Neural crest cell (in vitro differentiated cells): Measurements from ENCODE around the gene ATP8B1. TPM values are rescaled to one million over a fixed set of nuclear protein-coding genes. Genes with fewer than 3 reads are reported as not detected.
"Not testable (repeated sequence)": the region's sequence is repeated elsewhere in the genome, so short reads cannot be mapped to it uniquely, and the experiment has no call there.

Source experiments
- DNase-seq: peaks from one replicate; pipeline ENCODE4 v3.0.0; 2021; ENCODE audit warnings: low read depth, mixed read lengths, low spot score
- H3K27ac Mint-ChIP-seq: one replicate; pipeline ENCODE4 v1.8.0; 2021; ENCODE audit warnings: mild to moderate bottlenecking, mixed read lengths; ENCODE audit not compliant: unreplicated experiment
- H3K27me3 Mint-ChIP-seq: 2 replicates; pipeline ENCODE4 v1.8.0; 2021; ENCODE audit warnings: low read depth, mild to moderate bottlenecking, mixed read lengths
- H3K36me3 Mint-ChIP-seq: 2 replicates; pipeline ENCODE4 v1.8.0; 2021; ENCODE audit warnings: low read depth, mild to moderate bottlenecking, mixed read lengths
- H3K4me1 Mint-ChIP-seq: 2 replicates; pipeline ENCODE4 v1.8.0; 2021; ENCODE audit warnings: mixed read lengths
- H3K4me3 Mint-ChIP-seq: one replicate; pipeline ENCODE4 v1.8.0; 2021; ENCODE audit warnings: mild to moderate bottlenecking, mixed read lengths
- H3K9me3 Mint-ChIP-seq: 2 replicates; pipeline ENCODE4 v1.8.0; 2021; ENCODE audit warnings: mixed read lengths
- total RNA-seq: library from RNA; stranded (reverse); gene quantifications from 2 replicates; pipeline ENCODE4 v1.2.1, GENCODE V29; 2021
- TF ChIP-seq, protein P1 (sequence below): fragments of 200-600 bp; sonication (generic); conservative IDR thresholded peaks from 2 replicates; pipeline ENCODE4 v1.5.0; 2021; ENCODE audit warnings: antibody characterized with exemption, mild to moderate bottlenecking

Gene ATP8B1
- total RNA-seq, 1 donor from 2014 or later: 0.05 TPM

DNA sequence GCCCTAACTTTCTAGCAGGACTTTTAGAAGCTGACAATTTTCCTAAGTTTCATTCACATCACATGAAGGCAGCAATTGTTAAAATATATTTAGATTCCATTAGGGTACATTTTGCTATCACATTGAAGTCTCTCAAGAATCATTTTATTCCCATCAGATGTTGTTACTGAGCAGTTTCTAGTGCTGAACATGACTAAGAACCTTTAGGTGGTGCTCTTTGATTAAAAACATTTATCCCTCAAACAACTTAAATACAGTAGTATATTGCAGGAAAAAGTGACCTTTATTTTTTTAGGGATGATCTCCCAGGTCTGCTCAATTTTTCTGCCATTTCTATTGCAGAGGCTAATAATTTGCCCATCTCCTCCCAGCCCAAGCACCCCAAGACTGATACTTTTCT lies 158.6 kb downstream of the ATP8B1 start:
- peaks cover 6% of the 10 kb centered on the region for H3K4me1 Mint-ChIP-seq
- H3K27ac Mint-ChIP-seq: no peak overlapping the region
- TF ChIP-seq, protein P1, sequence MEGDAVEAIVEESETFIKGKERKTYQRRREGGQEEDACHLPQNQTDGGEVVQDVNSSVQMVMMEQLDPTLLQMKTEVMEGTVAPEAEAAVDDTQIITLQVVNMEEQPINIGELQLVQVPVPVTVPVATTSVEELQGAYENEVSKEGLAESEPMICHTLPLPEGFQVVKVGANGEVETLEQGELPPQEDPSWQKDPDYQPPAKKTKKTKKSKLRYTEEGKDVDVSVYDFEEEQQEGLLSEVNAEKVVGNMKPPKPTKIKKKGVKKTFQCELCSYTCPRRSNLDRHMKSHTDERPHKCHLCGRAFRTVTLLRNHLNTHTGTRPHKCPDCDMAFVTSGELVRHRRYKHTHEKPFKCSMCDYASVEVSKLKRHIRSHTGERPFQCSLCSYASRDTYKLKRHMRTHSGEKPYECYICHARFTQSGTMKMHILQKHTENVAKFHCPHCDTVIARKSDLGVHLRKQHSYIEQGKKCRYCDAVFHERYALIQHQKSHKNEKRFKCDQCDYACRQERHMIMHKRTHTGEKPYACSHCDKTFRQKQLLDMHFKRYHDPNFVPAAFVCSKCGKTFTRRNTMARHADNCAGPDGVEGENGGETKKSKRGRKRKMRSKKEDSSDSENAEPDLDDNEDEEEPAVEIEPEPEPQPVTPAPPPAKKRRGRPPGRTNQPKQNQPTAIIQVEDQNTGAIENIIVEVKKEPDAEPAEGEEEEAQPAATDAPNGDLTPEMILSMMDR: peak; percentile 33
- peaks cover 4% of the 10 kb centered on the region for H3K9me3 Mint-ChIP-seq
- H3K27me3 Mint-ChIP-seq: no peaks in the 10 kb centered on the region
- DNase-seq: no peak
- no peak overlapping the region for H3K4me3 Mint-ChIP-seq
- peaks cover 17% of the 10 kb centered on the region for H3K36me3 Mint-ChIP-seq

DNA sequence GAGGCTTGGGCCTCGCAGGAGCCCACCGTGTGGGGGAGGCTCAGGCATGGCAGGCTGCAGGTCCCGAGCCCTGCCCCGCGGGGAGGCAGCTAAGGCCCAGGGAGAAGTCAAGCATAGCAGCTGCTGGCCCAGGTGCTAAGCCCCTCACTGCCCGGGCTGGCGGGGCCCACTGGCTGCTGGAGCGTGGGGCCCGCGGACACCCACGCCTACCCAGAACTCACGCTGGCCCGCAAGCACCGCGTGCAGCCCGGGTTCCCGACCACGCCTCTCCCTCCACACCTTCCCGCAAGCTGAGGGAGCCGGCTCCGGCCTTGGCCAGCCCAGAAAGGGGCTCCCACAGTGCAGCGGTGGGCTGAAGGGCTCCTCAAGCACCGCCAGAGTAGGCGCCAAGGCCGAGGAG lies 159.4 kb downstream of the ATP8B1 start:
- DNase-seq, H3K27me3 Mint-ChIP-seq, H3K4me3 Mint-ChIP-seq, H3K4me1 Mint-ChIP-seq, H3K27ac Mint-ChIP-seq, H3K9me3 Mint-ChIP-seq: not testable (repeated sequence)
- peaks cover 17% of the 10 kb centered on the region for H3K36me3 Mint-ChIP-seq

DNA sequence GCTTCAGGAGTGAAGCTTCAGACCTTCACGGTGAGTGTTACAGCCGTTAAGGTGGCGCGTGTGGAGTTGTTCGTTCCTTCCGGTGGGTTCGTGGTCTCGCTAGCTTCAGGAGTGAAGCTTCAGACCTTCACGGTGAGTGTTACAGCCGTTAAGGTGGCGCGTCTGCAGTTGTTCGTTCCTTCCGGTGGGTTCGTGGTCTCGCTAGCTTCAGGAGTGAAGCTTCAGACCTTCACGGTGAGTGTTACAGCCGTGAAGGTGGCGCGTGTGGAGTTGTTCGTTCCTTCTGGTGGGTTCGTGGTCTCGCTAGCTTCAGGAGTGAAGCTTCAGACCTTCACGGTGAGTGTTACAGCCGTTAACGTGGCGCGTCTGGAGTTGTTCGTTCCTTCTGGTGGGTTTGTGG lies 160.7 kb downstream of the ATP8B1 start:
- DNase-seq, H3K27ac Mint-ChIP-seq, H3K9me3 Mint-ChIP-seq, H3K27me3 Mint-ChIP-seq, H3K4me1 Mint-ChIP-seq, H3K4me3 Mint-ChIP-seq: not testable (repeated sequence)
- H3K36me3 Mint-ChIP-seq: peaks cover 17% of the 10 kb centered on the region

GRCh38 chr18:57640749-57641148 lies 162.4 kb downstream of the ATP8B1 start:
- peaks cover 17% of the 10 kb centered on the region for H3K36me3 Mint-ChIP-seq
- H3K27ac Mint-ChIP-seq: no peak overlapping the region
- no peaks in the 10 kb centered on the region for H3K4me1 Mint-ChIP-seq
- no peak for DNase-seq
- H3K4me3 Mint-ChIP-seq: no peak overlapping the region
- TF ChIP-seq, protein P1: no peak
- H3K9me3 Mint-ChIP-seq: peaks cover 4% of the 10 kb centered on the region
- no peaks in the 10 kb centered on the region for H3K27me3 Mint-ChIP-seq

- TF ChIP-seq, protein P1: no peak
- H3K4me3 Mint-ChIP-seq: no peak overlapping the region
Measured at GRCh38 chr18:57640236-57640635, 162.9 kb downstream of the ATP8B1 start.

GRCh38 chr18:57635003-57635822 lies 167.9 kb downstream of the ATP8B1 start:
- Mint-ChIP-seq H3K36me3 (peaks cover 7% of the 10 kb centered on the region), H3K4me3 (no peak overlapping the region), H3K4me1 (peaks cover 19% of the 10 kb centered on the region), H3K27ac (no peak overlapping the region), H3K27me3 (peaks cover 2% of the 10 kb centered on the region), H3K9me3 (no peaks in the 10 kb centered on the region)
- TF ChIP-seq, protein P1: no peak
- DNase-seq: no peak

More at GRCh38 chr18:57640236-57640635, 162.9 kb downstream of the ATP8B1 start:
- Mint-ChIP-seq H3K9me3 (peaks cover 4% of the 10 kb centered on the region), H3K36me3 (peaks cover 19% of the 10 kb centered on the region), H3K27ac (no peak overlapping the region), H3K27me3 (no peaks in the 10 kb centered on the region), H3K4me1 (peaks cover 4% of the 10 kb centered on the region)
- DNase-seq: no peak
